Small intestine (tissue), 7 donors: ENCODE data around the gene ARHGDIA. TPM values are rescaled to one million over a fixed set of nuclear protein-coding genes. Genes with fewer than 3 reads are reported as not detected.
A peak's percentile ranks its signal among the peaks of the same experiment; 100 is the strongest.

Experiments used
- DNase-seq, 2 donors: peaks; one replicate each; pipeline versions ENCODE4 v3.0.0 to v3.0.0-alpha.2; 2013
- FAIRE-seq: peaks from 2 replicates; lab custom pipeline; 2012; peaks lifted over from hg19 to GRCh38; lab: Jason Lieb, UNC
- H3K27ac ChIP-seq, 3 donors: one replicate each; pipeline ENCODE4 v1.5.1; 2013; ENCODE audit warnings: low read length in 2 of 3, mild to moderate bottlenecking in 2 of 3, control low read depth in 1 of 3, inconsistent platforms in 1 of 3, low read depth in 1 of 3, moderate library complexity in 1 of 3
- H3K27me3 ChIP-seq, 3 donors: one replicate each; pipeline ENCODE4 v1.6.1; 2013; ENCODE audit warnings: low read length in 3 of 3, inconsistent platforms in 1 of 3; ENCODE audit not compliant: control insufficient read depth in 3 of 3, insufficient read depth in 3 of 3
- H3K36me3 ChIP-seq, 3 donors: one replicate each; pipeline ENCODE4 v1.6.1; 2013; ENCODE audit warnings: low read length in 3 of 3, inconsistent platforms in 1 of 3, low read depth in 1 of 3, mild to moderate bottlenecking in 1 of 3, moderate library complexity in 1 of 3; ENCODE audit not compliant: control insufficient read depth in 3 of 3, insufficient read depth in 2 of 3
- H3K4me1 ChIP-seq, 3 donors: one replicate each; pipeline ENCODE4 v1.6.1; 2013; ENCODE audit warnings: low read length in 2 of 3, inconsistent platforms in 1 of 3, low read depth in 1 of 3, mild to moderate bottlenecking in 1 of 3, moderate library complexity in 1 of 3; ENCODE audit not compliant: control insufficient read depth in 3 of 3, insufficient read depth in 2 of 3
- H3K4me3 ChIP-seq, 3 donors: one replicate each; pipeline ENCODE4 v1.5.1; 2013; ENCODE audit warnings: low read length in 3 of 3, control low read depth in 1 of 3, inconsistent platforms in 1 of 3, low read depth in 1 of 3, mild to moderate bottlenecking in 1 of 3, moderate library complexity in 1 of 3
- H3K9me3 ChIP-seq, 2 donors: one replicate each; pipeline ENCODE4 v1.6.1; 2013; ENCODE audit warnings: low read depth in 1 of 2, low read length in 1 of 2; ENCODE audit not compliant: control insufficient read depth in 2 of 2, insufficient read depth in 1 of 2
- WGBS, 3 donors: extraction: QIAGEN DNeasy Blood & Tissue Kit; methylation state at CpG; one replicate each; pipeline ENCODE4 v1.1.7; 2013; 5-methylcytosine and 5-hydroxymethylcytosine counted together
- polyA plus RNA-seq, 4 donors: library from polyadenylated mRNA; stranded (reverse) in 3 of 4; unstranded in 1 of 4; fragments of 200-250 nt in 3 of 4; fragments of 120-200 nt in 1 of 4; gene quantifications; one replicate each; pipeline versions ENCODE4 v1.2.1 to v1.2.3, GENCODE V29; 2013
- donor health status: healthy with polysubstance abuse.
- donor health status: control.
- donor health status: control.
- donor health status: Bipolar disorder and iron deficiency.
- donor health status: healthy.

Gene ARHGDIA
- polyA plus RNA-seq, 4 donors, result 190 to 411 (median 341) TPM

GRCh38 chr17:81866440-81867169 is 4.5 kb downstream of the ARHGDIA start:
- 34 to 62% (median 42%) methylated on average over 18 of the region's 18 CpGs for WGBS, 3 donors
- Histone ChIP-seq H3K4me3 (peak overlapping the region in 1 of 3 donors; percentile 4), H3K27ac (peak overlapping the region; percentile 93 to 99 (median 96)), H3K36me3 (peaks cover 4 to 77% (median 7%) of the 10 kb centered on the region in 3 donors), H3K27me3 (no peaks in the 10 kb centered on the region), H3K9me3 (no peaks in the 10 kb centered on the region), H3K4me1 (peaks cover 0 to 73% (median 13%) of the 10 kb centered on the region in 3 donors)
- no peak for FAIRE-seq
- peak in 1 of 2 donors; percentile 23 for DNase-seq

DNA sequence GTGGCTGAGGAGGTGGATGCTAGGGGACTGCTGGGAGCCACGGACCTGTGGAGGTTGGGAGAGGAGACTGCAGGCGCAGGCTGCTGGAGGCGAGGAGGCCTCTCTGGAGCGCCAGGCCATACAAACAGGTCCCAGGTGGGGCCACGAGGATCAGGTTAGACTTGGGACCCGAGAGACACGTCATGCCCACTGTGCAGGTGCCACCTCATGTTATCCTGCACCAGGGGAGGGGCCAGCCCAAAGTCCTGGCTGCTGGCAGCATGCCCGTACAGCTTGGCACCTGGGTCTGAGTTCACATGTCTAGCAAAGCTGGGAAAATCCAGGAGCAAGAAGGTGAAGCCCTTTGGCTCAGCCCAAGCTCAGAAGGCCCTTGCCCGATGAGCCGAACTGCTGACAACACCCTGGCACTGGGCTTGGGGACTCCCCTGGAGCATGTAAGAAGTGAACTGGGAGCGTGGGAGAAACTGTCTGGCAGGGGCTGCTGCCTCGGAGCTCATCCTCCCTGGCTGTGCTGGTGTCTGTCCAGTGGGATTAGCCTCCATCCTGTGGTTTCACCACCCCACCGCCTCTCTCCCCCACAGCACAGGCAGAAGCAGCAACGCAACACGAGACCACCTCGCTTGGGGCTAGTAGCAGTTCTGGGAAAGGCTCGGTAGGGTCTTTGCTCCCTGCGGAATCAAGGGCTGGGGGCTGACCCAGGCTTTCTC is 5.3 kb downstream of the ARHGDIA start:
- Histone ChIP-seq H3K4me3 (peak overlapping the region in 1 of 3 donors; percentile 4), H3K9me3 (no peaks in the 10 kb centered on the region), H3K4me1 (peaks cover 0 to 74% (median 13%) of the 10 kb centered on the region in 3 donors), H3K27ac (peak overlapping the region; percentile 93 to 99 (median 96)), H3K27me3 (no peaks in the 10 kb centered on the region), H3K36me3 (peaks cover 4 to 77% (median 7%) of the 10 kb centered on the region in 3 donors)
- FAIRE-seq, result no peak
- 21 to 55% (median 41%) methylated on average over 12 to 18 of the region's 18 CpGs for WGBS, 3 donors
- peak; percentile 93 to 99 for DNase-seq

GRCh38 chr17:81865358-81865732 is 5.8 kb downstream of the ARHGDIA start:
- Histone ChIP-seq H3K4me3 (no peak overlapping the region), H3K4me1 (peaks cover 0 to 74% (median 13%) of the 10 kb centered on the region in 3 donors), H3K9me3 (no peaks in the 10 kb centered on the region), H3K36me3 (peaks cover 4 to 77% (median 7%) of the 10 kb centered on the region in 3 donors), H3K27ac (peak overlapping the region; percentile 93 to 99 (median 96)), H3K27me3 (no peaks in the 10 kb centered on the region)
- FAIRE-seq (no peak), DNase-seq (no peak)
- 19 to 69% (median 56%) methylated on average over 8 of the region's 8 CpGs for WGBS, 3 donors

DNA sequence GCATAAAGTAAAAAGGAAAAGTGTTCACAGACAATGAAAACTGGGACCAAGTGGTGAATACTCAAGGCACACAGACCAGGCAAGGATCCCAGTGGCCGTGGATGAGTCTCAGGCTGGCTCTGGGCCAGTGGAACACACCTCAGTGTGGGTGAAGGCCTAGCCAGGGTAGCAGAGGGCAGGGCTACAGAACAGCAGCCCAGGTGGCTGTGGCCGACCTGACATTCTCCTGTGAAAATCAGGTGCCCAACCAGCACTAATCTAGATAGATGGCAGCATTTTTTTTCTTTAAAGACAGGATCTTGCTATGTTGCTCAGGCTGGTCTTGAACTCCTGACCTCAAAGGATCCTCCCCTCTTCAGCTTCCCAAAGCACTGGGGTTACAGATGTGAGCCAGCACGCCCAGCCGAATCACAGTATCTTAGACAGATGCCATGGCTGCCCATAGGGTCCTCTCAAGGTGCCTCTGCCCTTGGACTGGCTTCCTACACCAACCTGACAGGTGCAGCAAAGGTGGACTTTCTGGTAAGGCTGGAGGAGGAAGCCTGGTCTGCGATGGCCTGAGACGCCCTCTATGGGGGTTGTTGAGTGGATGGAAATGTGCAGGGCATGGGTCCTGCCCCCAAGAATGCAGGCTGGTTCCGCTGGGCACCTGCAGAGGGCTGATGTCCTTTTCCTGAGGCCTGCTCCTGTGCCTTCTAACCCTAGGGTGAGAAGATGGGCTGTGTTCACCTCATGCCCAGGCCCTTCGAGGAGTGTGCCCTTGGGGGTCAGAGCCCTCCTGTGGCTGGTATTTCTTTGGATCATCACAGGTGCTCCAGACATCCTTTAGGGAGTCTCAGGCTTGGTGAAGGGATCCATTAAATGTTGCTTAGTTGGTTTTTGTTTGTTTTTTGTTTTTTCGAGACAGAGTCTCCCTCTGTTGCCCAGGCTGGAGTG is 7.0 kb downstream of the ARHGDIA start:
- H3K9me3 ChIP-seq, result no peaks in the 10 kb centered on the region
- peaks cover 4 to 70% (median 5%) of the 10 kb centered on the region in 3 donors for H3K36me3 ChIP-seq
- peak in 1 of 2 donors; percentile 58 for DNase-seq
- no peaks in the 10 kb centered on the region for H3K27me3 ChIP-seq
- FAIRE-seq, result no peak
- no peak overlapping the region for H3K4me3 ChIP-seq
- peaks cover 0 to 63% (median 13%) of the 10 kb centered on the region in 3 donors for H3K4me1 ChIP-seq
- peak overlapping the region; percentile 11 to 99 (median 71) for H3K27ac ChIP-seq
- 56 to 71% (median 68%) methylated on average over 8 to 9 of the region's 9 CpGs for WGBS, 3 donors

DNA sequence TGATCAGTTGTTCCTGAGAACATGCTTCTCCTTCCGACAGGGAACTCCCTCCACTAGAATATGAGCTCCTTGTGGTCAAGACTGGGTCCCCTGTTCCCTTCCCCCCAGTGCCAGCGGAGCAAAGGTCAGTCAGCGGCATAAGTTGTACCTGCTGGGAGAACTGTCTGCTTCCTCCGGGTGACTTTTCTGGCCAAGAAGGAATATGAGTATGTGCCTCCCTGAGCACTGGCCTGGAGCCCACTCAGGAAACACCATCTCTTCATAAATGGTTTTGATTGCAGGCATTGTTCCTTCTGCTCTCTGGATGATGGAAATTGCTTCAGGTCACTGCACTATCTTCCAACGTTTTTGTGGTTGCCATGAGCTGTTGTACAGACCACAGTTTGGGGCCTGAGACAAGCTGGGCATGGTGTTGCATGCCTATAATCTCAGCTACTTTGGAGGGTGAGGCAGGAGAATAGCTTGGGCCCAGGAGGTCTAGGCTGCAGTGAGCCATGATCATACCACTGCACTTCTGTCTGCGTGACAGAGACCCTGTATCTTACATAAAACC is 7.9 kb downstream of the ARHGDIA start:
- peaks cover 3 to 70% (median 7%) of the 10 kb centered on the region in 3 donors for H3K36me3 ChIP-seq
- H3K9me3 ChIP-seq, result no peaks in the 10 kb centered on the region
- no peak for FAIRE-seq
- peaks cover 0 to 65% (median 13%) of the 10 kb centered on the region in 3 donors for H3K4me1 ChIP-seq
- peak; percentile 19 to 73 for DNase-seq
- peak overlapping the region in 1 of 3 donors; percentile 18 for H3K4me3 ChIP-seq
- H3K27me3 ChIP-seq, result no peaks in the 10 kb centered on the region
- 40 to 68% (median 47%) methylated on average over 6 of the region's 6 CpGs for WGBS, 3 donors
- H3K27ac ChIP-seq, result peak overlapping the region in 2 of 3 donors; percentile 71 to 99

GRCh38 chr17:81860756-81861568 is 10.2 kb downstream of the ARHGDIA start:
- Histone ChIP-seq H3K9me3 (no peaks in the 10 kb centered on the region), H3K4me1 (peaks cover 4 to 44% (median 9%) of the 10 kb centered on the region in 3 donors), H3K27me3 (no peaks in the 10 kb centered on the region), H3K27ac (peak overlapping the region; percentile 89 to 99 (median 99)), H3K36me3 (peaks cover 0 to 70% (median 7%) of the 10 kb centered on the region in 3 donors), H3K4me3 (peak overlapping the region; percentile 54 to 74 (median 67))
- DNase-seq, result peak; percentile 100
- FAIRE-seq, result peak; percentile 33
- WGBS, 3 donors, result 0% methylated on average over 65 to 74 of the region's 74 CpGs
